Transverse colon (tissue), 4 donors: Measurements from ENCODE around the gene TNS4.

ENCODE experiments used
- POLR2A ChIP-seq: fragments of 450-650 bp; IDR thresholded peaks from one replicate; pipeline ENCODE4 v1.6.1; 2016; ENCODE audit warnings: antibody characterized with exemption, mild to moderate bottlenecking, moderate library complexity
- POLR2AphosphoS5 ChIP-seq, 3 donors: sonication (generic); formaldehyde crosslinking; IDR thresholded peaks; one replicate each; pipeline ENCODE4 v1.6.1; 2016; ENCODE audit warnings: antibody characterized with exemption in 3 of 3
- TF ChIP-seq, protein P1 (sequence below), 5 experiments: fragments of 200-600 bp in 3 of 5; fragments of 450-650 bp in 2 of 5; sonication (generic) in 3 of 5; IDR thresholded peaks; 1 replicate in 2 of 5; 2 replicates in 3 of 5; pipeline ENCODE4 v1.5.1; 2016 to 2017; ENCODE audit warnings: antibody characterized with exemption in 5 of 5, inconsistent platforms in 3 of 5, mild to moderate bottlenecking in 2 of 5, moderate library complexity in 1 of 5

GRCh38 chr17:40440166-40440565, 61.3 kb downstream of the TNS4 start:
- TF ChIP-seq, protein P1, sequence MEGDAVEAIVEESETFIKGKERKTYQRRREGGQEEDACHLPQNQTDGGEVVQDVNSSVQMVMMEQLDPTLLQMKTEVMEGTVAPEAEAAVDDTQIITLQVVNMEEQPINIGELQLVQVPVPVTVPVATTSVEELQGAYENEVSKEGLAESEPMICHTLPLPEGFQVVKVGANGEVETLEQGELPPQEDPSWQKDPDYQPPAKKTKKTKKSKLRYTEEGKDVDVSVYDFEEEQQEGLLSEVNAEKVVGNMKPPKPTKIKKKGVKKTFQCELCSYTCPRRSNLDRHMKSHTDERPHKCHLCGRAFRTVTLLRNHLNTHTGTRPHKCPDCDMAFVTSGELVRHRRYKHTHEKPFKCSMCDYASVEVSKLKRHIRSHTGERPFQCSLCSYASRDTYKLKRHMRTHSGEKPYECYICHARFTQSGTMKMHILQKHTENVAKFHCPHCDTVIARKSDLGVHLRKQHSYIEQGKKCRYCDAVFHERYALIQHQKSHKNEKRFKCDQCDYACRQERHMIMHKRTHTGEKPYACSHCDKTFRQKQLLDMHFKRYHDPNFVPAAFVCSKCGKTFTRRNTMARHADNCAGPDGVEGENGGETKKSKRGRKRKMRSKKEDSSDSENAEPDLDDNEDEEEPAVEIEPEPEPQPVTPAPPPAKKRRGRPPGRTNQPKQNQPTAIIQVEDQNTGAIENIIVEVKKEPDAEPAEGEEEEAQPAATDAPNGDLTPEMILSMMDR (IDR thresholded peaks at IDR 0.05), result no peak
- TF ChIP-seq POLR2AphosphoS5 (IDR thresholded peaks at IDR 0.05), result no peak
- TF ChIP-seq POLR2A, result no peak
